Measurements from ENCODE around the gene NRCAM.

GRCh38 chr7:108413337-108413736, 42.9 kb downstream of the NRCAM start:
- no peak for TF ChIP-seq CTCF (IDR thresholded peaks at IDR 0.05)
- no peak for TF ChIP-seq KDM5A (IDR thresholded peaks at IDR 0.05)
- no peak for TF ChIP-seq CBX8 (IDR thresholded peaks at IDR 0.05)
- no peak for TF ChIP-seq POLR2A (IDR thresholded peaks at IDR 0.05; ENCODE audit: low read length)
- no peak for TF ChIP-seq TP53 (CRISPR knock-in tag; IDR thresholded peaks at IDR 0.05)
- TF ChIP-seq HOXA7 (CRISPR knock-in tag; IDR thresholded peaks at IDR 0.05) = no peak
- TF ChIP-seq CHD2 (IDR thresholded peaks at IDR 0.05; ENCODE audit: low read length, partially characterized antibody) = no peak
